Nephron (organoid): ENCODE results near the gene LTB.

ENCODE experiments used
- H3K27ac Mint-ChIP-seq, 3 experiments: 2 replicates each; pipeline ENCODE4 v1.8.0; 2020; ENCODE audit warnings: mixed read lengths in 3 of 3, mild to moderate bottlenecking in 2 of 3, moderate library complexity in 1 of 3
- H3K27me3 Mint-ChIP-seq: 2 replicates; pipeline ENCODE4 v1.8.0; 2021; ENCODE audit warnings: low read depth, mild to moderate bottlenecking, moderate library complexity, mixed read lengths
- H3K36me3 Mint-ChIP-seq: 2 replicates; pipeline ENCODE4 v1.8.0; 2020; ENCODE audit warnings: low read depth, mixed read lengths
- H3K4me1 Mint-ChIP-seq: 2 replicates; pipeline ENCODE4 v1.8.0; 2020; ENCODE audit warnings: mixed read lengths
- H3K4me3 Mint-ChIP-seq, 3 experiments: 2 replicates each; pipeline ENCODE4 v1.8.0; 2020; ENCODE audit warnings: mild to moderate bottlenecking in 3 of 3, mixed read lengths in 3 of 3, moderate library complexity in 2 of 3
- H3K9me3 Mint-ChIP-seq: 2 replicates; pipeline ENCODE4 v1.8.0; 2020; ENCODE audit warnings: mixed read lengths
- CTCF ChIP-seq, 3 experiments: fragments of 200-600 bp; sonication (generic); IDR thresholded peaks; one replicate each; pipeline ENCODE4 v1.5.0; 2021; ENCODE audit warnings: antibody characterized with exemption in 3 of 3; ENCODE audit not compliant: unreplicated experiment in 3 of 3

The LTB gene

DNA sequence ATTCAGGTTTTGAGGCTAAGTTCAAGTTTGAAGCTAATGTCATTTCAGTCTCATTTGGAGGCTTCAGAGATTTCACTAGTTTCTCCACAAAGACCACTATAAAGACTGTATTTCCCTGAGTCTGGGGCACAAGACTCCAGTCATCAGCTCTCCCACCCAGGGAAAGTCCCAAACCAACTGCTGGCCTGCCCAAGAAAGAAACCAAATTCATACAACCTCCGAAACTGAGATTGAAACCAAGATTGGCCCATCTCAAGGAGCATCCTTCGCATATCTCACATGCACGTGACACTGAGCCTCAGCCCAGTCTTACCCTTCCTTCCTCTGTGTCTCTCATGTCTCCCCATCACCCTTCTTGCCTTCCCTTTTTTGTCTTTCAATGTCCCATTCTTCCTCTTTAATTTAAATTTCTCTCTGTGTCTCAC is 13.7 kb downstream of the LTB start:
- no peak for TF ChIP-seq CTCF (IDR thresholded peaks at IDR 0.05; ENCODE audit: unreplicated experiment in 3 of 3)
- peaks cover 19% of the 10 kb centered on the region for H3K27me3 Mint-ChIP-seq
- H3K4me3 Mint-ChIP-seq: no peak overlapping the region
- H3K4me1 Mint-ChIP-seq: no peaks in the 10 kb centered on the region
- H3K27ac Mint-ChIP-seq: peak overlapping the region in 1 of 3 experiments; percentile 67
- H3K9me3 Mint-ChIP-seq: no peaks in the 10 kb centered on the region
- H3K36me3 Mint-ChIP-seq: no peaks in the 10 kb centered on the region

GRCh38 chr6:31567531-31568370 is 14.5 kb downstream of the LTB start:
- Mint-ChIP-seq H3K4me3 (no peak overlapping the region), H3K36me3 (no peaks in the 10 kb centered on the region), H3K27me3 (peaks cover 16% of the 10 kb centered on the region), H3K9me3 (no peaks in the 10 kb centered on the region), H3K4me1 (no peaks in the 10 kb centered on the region), H3K27ac (peak overlapping the region in 1 of 3 experiments; percentile 67)
- no peak for TF ChIP-seq CTCF (IDR thresholded peaks at IDR 0.05; ENCODE audit: unreplicated experiment in 3 of 3)

DNA sequence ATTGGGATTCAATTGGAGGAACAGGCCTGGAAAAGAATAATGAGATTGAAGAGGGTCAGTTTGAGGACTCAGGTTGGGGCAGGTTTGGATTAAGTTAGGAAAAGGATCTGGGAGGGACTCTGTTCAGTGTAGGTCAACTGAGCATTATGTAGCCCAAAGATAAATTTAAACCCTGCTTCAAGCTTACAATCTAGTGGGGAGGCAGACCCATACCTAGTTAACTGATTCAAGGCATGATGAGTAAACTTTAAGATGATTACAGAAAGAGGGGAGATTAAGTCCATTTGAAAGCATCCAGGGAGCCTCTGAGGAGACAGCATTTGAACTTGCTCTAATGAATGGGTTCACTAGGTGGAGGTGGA is 21.5 kb downstream of the LTB start:
- Mint-ChIP-seq H3K4me3 (no peak overlapping the region), H3K27me3 (no peaks in the 10 kb centered on the region), H3K27ac (peak overlapping the region; percentile 1 to 16 (median 4)), H3K4me1 (no peaks in the 10 kb centered on the region), H3K9me3 (no peaks in the 10 kb centered on the region), H3K36me3 (peaks cover 31% of the 10 kb centered on the region)
- no peak for TF ChIP-seq CTCF (IDR thresholded peaks at IDR 0.05; ENCODE audit: unreplicated experiment in 3 of 3)

GRCh38 chr6:31559958-31560696 is 22.1 kb downstream of the LTB start:
- Mint-ChIP-seq H3K4me1 (no peaks in the 10 kb centered on the region), H3K4me3 (no peak overlapping the region), H3K27me3 (no peaks in the 10 kb centered on the region), H3K36me3 (peaks cover 31% of the 10 kb centered on the region), H3K27ac (peak overlapping the region; percentile 1 to 25 (median 4)), H3K9me3 (no peaks in the 10 kb centered on the region)
- no peak for TF ChIP-seq CTCF (IDR thresholded peaks at IDR 0.05; ENCODE audit: unreplicated experiment in 3 of 3)

- Mint-ChIP-seq H3K4me3 (no peak overlapping the region), H3K27me3 (no peaks in the 10 kb centered on the region), H3K9me3 (no peaks in the 10 kb centered on the region), H3K4me1 (no peaks in the 10 kb centered on the region), H3K36me3 (peaks cover 34% of the 10 kb centered on the region), H3K27ac (peak overlapping the region in 1 of 3 experiments; percentile 25)
- no peak for TF ChIP-seq CTCF (IDR thresholded peaks at IDR 0.05; ENCODE audit: unreplicated experiment in 3 of 3)
Observed at GRCh38 chr6:31559606-31559957, 22.6 kb downstream of the LTB start.
